H1 (cell line): ENCODE data around the gene AGBL4. TPM values are rescaled to one million over a fixed set of nuclear protein-coding genes. Genes with fewer than 3 reads are reported as not detected.

Experiments used
- CTCF ChIA-PET: fragments of 300-600 bp; sonication (Branson Sonifier 250); formaldehyde crosslinking; loops from one replicate; lab custom pipeline; 2021; ENCODE audit not compliant: partially characterized antibody; lab: Charles Lee
- POLR2A ChIA-PET: fragments of 300-600 bp; sonication (Branson Sonifier 250); formaldehyde crosslinking; loops from one replicate; lab custom pipeline; 2021; ENCODE audit warnings: inconsistent platforms; ENCODE audit not compliant: partially characterized antibody; lab: Charles Lee
- DNase-seq, 2 experiments: peaks; one replicate each; pipeline versions ENCODE4 v3.0.0 to v3.0.0-alpha.2; 2010 to 2022; ENCODE audit warnings: low spot score in 2 of 2, low read depth in 1 of 2, mixed read lengths in 1 of 2
- FAIRE-seq: peaks from 2 replicates; lab custom pipeline; 2011; peaks lifted over from hg19 to GRCh38; lab: Jason Lieb, UNC
- H2AFZ ChIP-seq: 2 replicates; pipeline ENCODE4 v1.8.1; 2012; ENCODE audit warnings: low read length, inconsistent platforms
- H2AK5ac ChIP-seq: 2 replicates; pipeline ENCODE4 v1.6.1; 2013; ENCODE audit warnings: low read depth, low read length
- H2BK120ac ChIP-seq: replicated peaks from 2 replicates; pipeline ENCODE3; 2013; ENCODE audit warnings: low read depth, low read length, inconsistent platforms
- H2BK12ac ChIP-seq: 2 replicates; pipeline ENCODE4 v1.6.1; 2013; ENCODE audit warnings: low read depth, low read length
- H2BK15ac ChIP-seq: 2 replicates; pipeline ENCODE4 v1.6.1; 2013; ENCODE audit warnings: low read length
- H2BK20ac ChIP-seq: 2 replicates; pipeline ENCODE4 v1.6.1; 2013; ENCODE audit warnings: low read length
- H2BK5ac ChIP-seq: 2 replicates; pipeline ENCODE4 v1.6.1; 2013; ENCODE audit warnings: low read depth, low read length
- H3K14ac ChIP-seq: 2 replicates; pipeline ENCODE4 v1.6.1; 2013; ENCODE audit warnings: inconsistent platforms; ENCODE audit not compliant: insufficient read length
- H3K18ac ChIP-seq: 2 replicates; pipeline ENCODE4 v1.6.1; 2013; ENCODE audit warnings: low read length; ENCODE audit errors: extremely low read depth
- H3K23ac ChIP-seq: 2 replicates; pipeline ENCODE4 v1.6.1; 2013; ENCODE audit warnings: inconsistent platforms; ENCODE audit not compliant: insufficient read length
- H3K23me2 ChIP-seq: 2 replicates; pipeline ENCODE4 v1.6.1; 2013; ENCODE audit warnings: low read depth, low read length
- H3K27ac ChIP-seq: 2 replicates; pipeline ENCODE4 v1.6.1; 2011; ENCODE audit warnings: low read depth, low read length, inconsistent platforms
- H3K27me3 ChIP-seq, 4 experiments: replicated peaks in 1 of 4; 1 replicate in 1 of 4; 2 replicates in 3 of 4; pipeline versions ENCODE4 v1.6.1 to v1.8.1; 2011 to 2013; ENCODE audit warnings: low read length in 3 of 4, mild to moderate bottlenecking in 3 of 4, inconsistent platforms in 2 of 4, mixed read lengths in 2 of 4, moderate library complexity in 1 of 4; ENCODE audit not compliant: control insufficient read depth in 3 of 4, insufficient read depth in 3 of 4; ENCODE audit errors: extremely low read depth in 1 of 4
- H3K36me3 ChIP-seq, 4 experiments: 2 replicates each; pipeline versions ENCODE4 v1.6.1 to v1.8.1; 2011 to 2013; ENCODE audit warnings: mild to moderate bottlenecking in 4 of 4, low read length in 3 of 4, moderate library complexity in 2 of 4, control low read depth in 1 of 4, inconsistent platforms in 1 of 4; ENCODE audit not compliant: insufficient read depth in 4 of 4, control insufficient read depth in 2 of 4
- H3K4ac ChIP-seq: replicated peaks from 2 replicates; pipeline ENCODE3; 2013; ENCODE audit warnings: low read length, low read depth, mixed read lengths, inconsistent platforms; ENCODE audit not compliant: insufficient read length
- H3K4me1 ChIP-seq, 4 experiments: replicated peaks in 1 of 4; 1 replicate in 1 of 4; 2 replicates in 3 of 4; pipeline versions ENCODE4 v1.6.1 to v1.8.1; 2011 to 2013; ENCODE audit warnings: low read length in 3 of 4, inconsistent platforms in 2 of 4, mixed read lengths in 1 of 4; ENCODE audit not compliant: insufficient read depth in 4 of 4, control insufficient read depth in 3 of 4
- H3K4me2 ChIP-seq, 2 experiments: 2 replicates each; pipeline versions ENCODE4 v1.6.1 to v1.8.1; 2011 to 2013; ENCODE audit warnings: low read depth in 2 of 2, low read length in 2 of 2, control low read depth in 1 of 2, inconsistent platforms in 1 of 2, mild to moderate bottlenecking in 1 of 2; ENCODE audit not compliant: insufficient read depth in 1 of 2
- H3K4me3 ChIP-seq, 4 experiments: fragments of 200-600, 300-600 bp in 1 of 4; sonication (generic), shearing (Covaris generic), sonication (Bioruptor Twin) in 1 of 4; 2 replicates each; pipeline versions ENCODE4 v1.5.1 to v1.8.1; 2011 to 2016; ENCODE audit warnings: low read length in 4 of 4, low read depth in 3 of 4, control low read depth in 2 of 4, inconsistent platforms in 2 of 4, mild to moderate bottlenecking in 2 of 4, mixed read lengths in 1 of 4, moderate library complexity in 1 of 4; ENCODE audit not compliant: insufficient read depth in 2 of 4; ENCODE audit errors: extremely low read depth in 1 of 4
- H3K56ac ChIP-seq: replicated peaks from 2 replicates; pipeline ENCODE3; 2013; ENCODE audit warnings: low read depth, mild to moderate bottlenecking, mixed read lengths, low read length, inconsistent platforms; ENCODE audit not compliant: insufficient read length
- H3K79me1 ChIP-seq: 2 replicates; pipeline ENCODE4 v1.6.1; 2013; ENCODE audit warnings: low read depth, low read length, control low read depth
- H3K79me2 ChIP-seq, 2 experiments: 2 replicates each; pipeline versions ENCODE4 v1.6.1 to v1.8.1; 2012 to 2013; ENCODE audit warnings: low read length in 2 of 2, mild to moderate bottlenecking in 2 of 2, inconsistent platforms in 1 of 2; ENCODE audit not compliant: insufficient read depth in 2 of 2, control insufficient read depth in 1 of 2
- H3K9ac ChIP-seq, 4 experiments: replicated peaks in 1 of 4; 1 replicate in 1 of 4; 2 replicates in 3 of 4; pipeline versions ENCODE4 v1.6.1 to v1.8.1; 2011 to 2013; ENCODE audit warnings: low read depth in 3 of 4, low read length in 3 of 4, control low read depth in 2 of 4, mild to moderate bottlenecking in 2 of 4, moderate library complexity in 2 of 4, inconsistent platforms in 1 of 4; ENCODE audit errors: extremely low read depth in 1 of 4
- H3K9me3 ChIP-seq, 2 experiments: 2 replicates each; pipeline versions ENCODE4 v1.6.1 to v1.8.1; 2012 to 2013; ENCODE audit warnings: mild to moderate bottlenecking in 2 of 2, moderate library complexity in 2 of 2, control low read depth in 1 of 2, inconsistent platforms in 1 of 2, low read depth in 1 of 2, low read length in 1 of 2, mixed read lengths in 1 of 2; ENCODE audit not compliant: insufficient read depth in 2 of 2
- H4K20me1 ChIP-seq, 2 experiments: replicated peaks in 1 of 2; 2 replicates each; pipeline versions ENCODE3 to v1.8.1; 2011 to 2013; ENCODE audit warnings: inconsistent platforms in 2 of 2, low read length in 2 of 2, mild to moderate bottlenecking in 1 of 2; ENCODE audit not compliant: insufficient read depth in 2 of 2, control insufficient read depth in 1 of 2
- H4K5ac ChIP-seq: 2 replicates; pipeline ENCODE4 v1.6.1; 2013; ENCODE audit warnings: low read length, low read depth, mixed read lengths, inconsistent platforms; ENCODE audit not compliant: insufficient read length
- H4K8ac ChIP-seq: 2 replicates; pipeline ENCODE4 v1.8.0; 2013; ENCODE audit warnings: mild to moderate bottlenecking, moderate library complexity, low read length, inconsistent platforms; ENCODE audit not compliant: insufficient read depth; ENCODE audit errors: extremely low read depth
- H4K91ac ChIP-seq: replicated peaks from 2 replicates; pipeline ENCODE3; 2013; ENCODE audit warnings: low read length, mixed read lengths, inconsistent platforms; ENCODE audit not compliant: insufficient read length
- BACH1 ChIP-seq: IDR thresholded peaks from 2 replicates; pipeline ENCODE4 v1.6.1; 2012; ENCODE audit warnings: low read length, improper control_type of control experiment
- BCL11A ChIP-seq, 2 experiments: IDR thresholded peaks; one replicate each; pipeline ENCODE4 v1.6.1; 2011; ENCODE audit warnings: low read depth in 2 of 2, low read length in 2 of 2, mild to moderate bottlenecking in 2 of 2
- CREB1 ChIP-seq: IDR thresholded peaks from 2 replicates; pipeline ENCODE4 v1.6.1; 2012; ENCODE audit warnings: inconsistent platforms
- EZH2 ChIP-seq: fragments of 200-600 bp; sonication (generic); IDR thresholded peaks from 2 replicates; pipeline ENCODE4 v1.7.1; 2012; ENCODE audit warnings: low read depth, mild to moderate bottlenecking, moderate library complexity, low read length, inconsistent platforms; ENCODE audit not compliant: severe bottlenecking
- HDAC6 ChIP-seq: IDR thresholded peaks from one replicate; pipeline ENCODE4 v1.7.1; 2012; ENCODE audit warnings: low read depth, mild to moderate bottlenecking, inconsistent platforms, low read length, moderate library complexity
- JUN ChIP-seq: IDR thresholded peaks from 2 replicates; pipeline ENCODE4 v1.6.1; 2011; ENCODE audit warnings: low read depth, mild to moderate bottlenecking, improper control_type of control experiment, low read length
- KDM4A ChIP-seq: IDR thresholded peaks from one replicate; pipeline ENCODE4 v1.7.1; 2012; ENCODE audit warnings: low read depth, mild to moderate bottlenecking, moderate library complexity, low read length, inconsistent platforms; ENCODE audit not compliant: severe bottlenecking
- RBBP5 ChIP-seq: IDR thresholded peaks from 2 replicates; pipeline ENCODE4 v1.7.1; 2012; ENCODE audit warnings: low read depth, mild to moderate bottlenecking, inconsistent platforms, low read length, moderate library complexity, borderline replicate concordance
- RFX5 ChIP-seq: IDR thresholded peaks from 2 replicates; pipeline ENCODE4 v1.6.1; 2011; ENCODE audit warnings: low read depth, low read length, improper control_type of control experiment, borderline replicate concordance
- SIN3A ChIP-seq, 2 experiments: IDR thresholded peaks in 1 of 2; conservative IDR thresholded peaks in 1 of 2; 2 replicates each; pipeline ENCODE4 v1.6.1; 2011 to 2012; ENCODE audit warnings: low read length in 2 of 2, improper control_type of control experiment in 1 of 2, low read depth in 1 of 2, mild to moderate bottlenecking in 1 of 2
- SIX5 ChIP-seq: IDR thresholded peaks from 2 replicates; pipeline ENCODE4 v1.6.1; 2011; ENCODE audit warnings: mild to moderate bottlenecking, low read depth, low read length
- WGBS, 2 experiments: shearing (Covaris generic) in 1 of 2; methylation state at CpG; one replicate each; pipeline versions ENCODE4 v1.1.6 to v1.1.7; 2013 to 2015; ENCODE audit warnings: low lambda C conversion rate in 2 of 2, mixed read lengths in 2 of 2, inconsistent platforms in 1 of 2, low coverage in 1 of 2, missing lambda C conversion rate in 1 of 2; ENCODE audit not compliant: insufficient replicate concordance in 2 of 2, insufficient coverage in 1 of 2, insufficient read length in 1 of 2; ENCODE audit errors: extremely low coverage in 1 of 2, missing lambda C conversion rate in 1 of 2; 5-methylcytosine and 5-hydroxymethylcytosine counted together
- polyA plus RNA-seq, 7 experiments: library from polyadenylated mRNA; depleted of rRNA in 3 of 7; stranded (reverse) in 5 of 7; unstranded in 2 of 7; fragments of >200 nt in 5 of 7; fragments of 200-250 nt in 2 of 7; gene quantifications; 1 replicate in 5 of 7; 2 replicates in 1 of 7; 4 replicates in 1 of 7; pipeline versions ENCODE4 v1.2.1 to v1.2.3, GENCODE V29; 2011 to 2013; ENCODE audit warnings: missing spikeins in 2 of 7, mixed read lengths in 2 of 7
- total RNA-seq: library from RNA; stranded (reverse); fragmentation: NEBNext Ultra II Directional; extraction: Animal tissue kit (Norgen Biotek cat#: 25700); gene quantifications from 2 replicates; pipeline ENCODE4 v1.2.1, GENCODE V29; 2021
- TF ChIP-seq, protein P1 (sequence below): IDR thresholded peaks from 2 replicates; pipeline ENCODE4 v1.6.1; 2012; ENCODE audit warnings: inconsistent platforms
- TF ChIP-seq, protein P2 (sequence below): IDR thresholded peaks from 2 replicates; pipeline ENCODE4 v1.6.1; 2012; ENCODE audit warnings: inconsistent platforms

AGBL4 gene
- total and polyA plus RNA-seq, 2 of the 8 experiments (the other 6 are each of a cell fraction or from before 2014, with no cell fraction given) = 0.41 to 0.45 TPM

GRCh38 chr1:48667782-48668181 lies 1356.0 kb downstream of the AGBL4 start:
- no peaks in the 10 kb centered on the region; a peak in 1 of 7 replicates for H3K27me3 ChIP-seq
- ChIA-PET POLR2A (no interaction called here), CTCF (interaction anchor here (1.0 to 2.1 kb wide), 2 partner anchors 10 to 150 kb away, joined by 3 to 13 read pairs; no protein-coding TSS in a partner anchor)
- no peak overlapping the region for H2BK15ac ChIP-seq
- H3K79me1 ChIP-seq = no peaks in the 10 kb centered on the region
- no peak overlapping the region for H4K8ac ChIP-seq
- no peak overlapping the region for H4K5ac ChIP-seq
- H2AK5ac ChIP-seq = no peak overlapping the region
- H3K4me3 ChIP-seq = no peak overlapping the region
- H4K20me1 ChIP-seq = no peaks in the 10 kb centered on the region
- no peak overlapping the region for H3K23ac ChIP-seq
- H3K27ac ChIP-seq = no peak overlapping the region
- no peak overlapping the region for H3K14ac ChIP-seq
- peak overlapping the region; percentile 77; the same call in 1 of the 2 replicates for H2BK12ac ChIP-seq
- peaks cover 0 to 11% (median 3%) of the 10 kb centered on the region in 4 experiments; a peak in 3 of 7 replicates for H3K4me1 ChIP-seq
- H3K18ac ChIP-seq = no peak overlapping the region
- no peak overlapping the region for H2BK120ac ChIP-seq
- peak overlapping the region; percentile 1; the same call in 1 of the 2 replicates for H2BK20ac ChIP-seq
- 75% methylated on average over 1 of the region's 1 CpG; no CpG with 5 or more reads in 1 of the 2 experiments for WGBS, 2 experiments
- no peak overlapping the region for H3K4me2 ChIP-seq
- FAIRE-seq = no peak
- H4K91ac ChIP-seq = no peak overlapping the region
- H3K36me3 ChIP-seq = no peaks in the 10 kb centered on the region
- no peaks in the 10 kb centered on the region for H3K9me3 ChIP-seq
- no peak overlapping the region for H3K4ac ChIP-seq
- DNase-seq = no peak
- no peaks in the 10 kb centered on the region for H3K79me2 ChIP-seq
- no peaks in the 10 kb centered on the region; the same call in 1 of the 2 replicates for H3K23me2 ChIP-seq
- H2AFZ ChIP-seq = no peak overlapping the region
- H2BK5ac ChIP-seq = 0 out of 2 replicates have a peak overlapping the region, but pooled peaks have one; percentile 27
- no peak overlapping the region for H3K56ac ChIP-seq
- no peak overlapping the region for H3K9ac ChIP-seq
- TF ChIP-seq RFX5 (no peak), BCL11A (IDR thresholded peaks at IDR 0.05; ENCODE audit: low read depth in 2 of 2, low read length in 2 of 2) (no peak), CREB1 (no peak), HDAC6 (no peak), SIX5 (no peak), JUN (no peak), KDM4A (no peak), RBBP5 (no peak), BACH1 (no peak), EZH2 (no peak), SIN3A (conservative IDR thresholded peaks at IDR 0.05 in 1 of 2, IDR thresholded peaks at IDR 0.05 in 1 of 2; ENCODE audit: low read depth in 1 of 2, low read length in 2 of 2) (no peak)
- TF ChIP-seq, protein P1, sequence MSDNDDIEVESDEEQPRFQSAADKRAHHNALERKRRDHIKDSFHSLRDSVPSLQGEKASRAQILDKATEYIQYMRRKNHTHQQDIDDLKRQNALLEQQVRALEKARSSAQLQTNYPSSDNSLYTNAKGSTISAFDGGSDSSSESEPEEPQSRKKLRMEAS = no peak
- TF ChIP-seq, protein P2, sequence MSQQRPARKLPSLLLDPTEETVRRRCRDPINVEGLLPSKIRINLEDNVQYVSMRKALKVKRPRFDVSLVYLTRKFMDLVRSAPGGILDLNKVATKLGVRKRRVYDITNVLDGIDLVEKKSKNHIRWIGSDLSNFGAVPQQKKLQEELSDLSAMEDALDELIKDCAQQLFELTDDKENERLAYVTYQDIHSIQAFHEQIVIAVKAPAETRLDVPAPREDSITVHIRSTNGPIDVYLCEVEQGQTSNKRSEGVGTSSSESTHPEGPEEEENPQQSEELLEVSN = no peak
